ENCODE measurements around the gene CARD10. TPM values are rescaled to one million over a fixed set of nuclear protein-coding genes. Genes with fewer than 3 reads are reported as not detected.

Gene CARD10
- total RNA-seq, 1 experiment from 2014 or later: 17.7 TPM

GRCh38 chr22:37568012-37568411, 48.8 kb upstream of the CARD10 start:
- no peak overlapping the region for H2BK5ac ChIP-seq (ENCODE audit: insufficient read length, low read length)
- H3K27ac Mint-ChIP-seq: no peak overlapping the region
- no peaks in the 10 kb centered on the region; the same call in 1 of the 2 replicates for H3K79me2 ChIP-seq (ENCODE audit: insufficient read depth, low read length)
- H3K23ac ChIP-seq (ENCODE audit: insufficient read length, low read depth, low read length): no peak overlapping the region
- no peak overlapping the region for H3K4me3 Mint-ChIP-seq
- H3K27me3 ChIP-seq (ENCODE audit: insufficient read depth, low read length): no peaks in the 10 kb centered on the region
- no peak overlapping the region for H3K9ac ChIP-seq (ENCODE audit: extremely low read depth, insufficient read length, low read length)
- no peak overlapping the region for H3K18ac ChIP-seq (ENCODE audit: insufficient read length, low read depth, low read length)
- no peak overlapping the region for H2AFZ ChIP-seq (ENCODE audit: low read length)
- no peak overlapping the region for H4K5ac ChIP-seq (ENCODE audit: insufficient read length, low read depth, low read length)
- no peak overlapping the region for H2BK20ac ChIP-seq (ENCODE audit: low read depth, low read length, poor library complexity, severe bottlenecking)
- no peak overlapping the region for H2AK5ac ChIP-seq (ENCODE audit: insufficient read length, low read length)
- no peaks in the 10 kb centered on the region for H4K20me1 ChIP-seq (ENCODE audit: control insufficient read depth, insufficient read depth, insufficient read length)
- H4K8ac ChIP-seq (replicated peaks; ENCODE audit: insufficient read length, low read depth, low read length): no peak overlapping the region
- H2BK12ac ChIP-seq (ENCODE audit: insufficient read length, low read depth, low read length): no peak overlapping the region
- peaks cover 0 to 12% (median 0%) of the 10 kb centered on the region in 3 experiments; a peak in 4 of 7 replicates for H3K36me3 Mint-ChIP-seq (ENCODE audit: insufficient read depth in 1 of 3, low read depth in 3 of 3)
- peaks cover 3% of the 10 kb centered on the region; the same call in 1 of the 2 replicates for H3K27me3 Mint-ChIP-seq (ENCODE audit: low read depth)
- H3K79me1 ChIP-seq (ENCODE audit: insufficient read depth, low read depth, low read length, poor library complexity, severe bottlenecking): no peaks in the 10 kb centered on the region
- no peak overlapping the region for H2BK15ac ChIP-seq (ENCODE audit: low read depth, low read length)
- DNase-seq: peak; percentile 28
- TF ChIP-seq, protein P1, sequence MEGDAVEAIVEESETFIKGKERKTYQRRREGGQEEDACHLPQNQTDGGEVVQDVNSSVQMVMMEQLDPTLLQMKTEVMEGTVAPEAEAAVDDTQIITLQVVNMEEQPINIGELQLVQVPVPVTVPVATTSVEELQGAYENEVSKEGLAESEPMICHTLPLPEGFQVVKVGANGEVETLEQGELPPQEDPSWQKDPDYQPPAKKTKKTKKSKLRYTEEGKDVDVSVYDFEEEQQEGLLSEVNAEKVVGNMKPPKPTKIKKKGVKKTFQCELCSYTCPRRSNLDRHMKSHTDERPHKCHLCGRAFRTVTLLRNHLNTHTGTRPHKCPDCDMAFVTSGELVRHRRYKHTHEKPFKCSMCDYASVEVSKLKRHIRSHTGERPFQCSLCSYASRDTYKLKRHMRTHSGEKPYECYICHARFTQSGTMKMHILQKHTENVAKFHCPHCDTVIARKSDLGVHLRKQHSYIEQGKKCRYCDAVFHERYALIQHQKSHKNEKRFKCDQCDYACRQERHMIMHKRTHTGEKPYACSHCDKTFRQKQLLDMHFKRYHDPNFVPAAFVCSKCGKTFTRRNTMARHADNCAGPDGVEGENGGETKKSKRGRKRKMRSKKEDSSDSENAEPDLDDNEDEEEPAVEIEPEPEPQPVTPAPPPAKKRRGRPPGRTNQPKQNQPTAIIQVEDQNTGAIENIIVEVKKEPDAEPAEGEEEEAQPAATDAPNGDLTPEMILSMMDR (conservative IDR thresholded peaks at IDR 0.05): no peak
- H3K4me1 Mint-ChIP-seq: peaks cover 38 to 42% of the 10 kb centered on the region in 2 experiments
- peaks cover 8% of the 10 kb centered on the region for H3K4me1 ChIP-seq (ENCODE audit: insufficient read depth, low read length)
- no peaks in the 10 kb centered on the region for H3K9me3 ChIP-seq (ENCODE audit: control insufficient read depth, low read depth, low read length)
- H3K14ac ChIP-seq (ENCODE audit: insufficient read depth, low read length): no peak overlapping the region; the same call in 1 of the 2 replicates
- H4K91ac ChIP-seq (ENCODE audit: insufficient read length, low read depth, low read length): no peak overlapping the region
- no peak overlapping the region for H3K4ac ChIP-seq (ENCODE audit: low read depth, low read length)
- H3K9me3 Mint-ChIP-seq: no peaks in the 10 kb centered on the region; a peak in 1 of 5 replicates
- no peak overlapping the region for H3T11ph ChIP-seq (ENCODE audit: low read length)
- H3K23me2 ChIP-seq (ENCODE audit: insufficient read length, low read depth, low read length, poor library complexity, severe bottlenecking): no peaks in the 10 kb centered on the region
- H3K27ac ChIP-seq (ENCODE audit: insufficient read length, low read depth, low read length): no peak overlapping the region
- H2BK120ac ChIP-seq (ENCODE audit: low read depth, low read length, poor library complexity, severe bottlenecking): no peak overlapping the region
- WGBS (ENCODE audit: extremely low coverage, insufficient read length, low lambda C conversion rate): no CpG with 5 or more reads among the region's 15 CpGs
- no peak overlapping the region for H3K56ac ChIP-seq (ENCODE audit: insufficient read length, low read depth, low read length)
- H3K4me2 ChIP-seq (ENCODE audit: insufficient read depth, insufficient read length, low read length): no peak overlapping the region
